ENCODE results near the gene TMEM59L. TPM values are rescaled to one million over a fixed set of nuclear protein-coding genes. Genes with fewer than 3 reads are reported as not detected.

TMEM59L gene
- total RNA-seq, 2 donors from 2014 or later: 0.66 to 2.1 TPM

DNA sequence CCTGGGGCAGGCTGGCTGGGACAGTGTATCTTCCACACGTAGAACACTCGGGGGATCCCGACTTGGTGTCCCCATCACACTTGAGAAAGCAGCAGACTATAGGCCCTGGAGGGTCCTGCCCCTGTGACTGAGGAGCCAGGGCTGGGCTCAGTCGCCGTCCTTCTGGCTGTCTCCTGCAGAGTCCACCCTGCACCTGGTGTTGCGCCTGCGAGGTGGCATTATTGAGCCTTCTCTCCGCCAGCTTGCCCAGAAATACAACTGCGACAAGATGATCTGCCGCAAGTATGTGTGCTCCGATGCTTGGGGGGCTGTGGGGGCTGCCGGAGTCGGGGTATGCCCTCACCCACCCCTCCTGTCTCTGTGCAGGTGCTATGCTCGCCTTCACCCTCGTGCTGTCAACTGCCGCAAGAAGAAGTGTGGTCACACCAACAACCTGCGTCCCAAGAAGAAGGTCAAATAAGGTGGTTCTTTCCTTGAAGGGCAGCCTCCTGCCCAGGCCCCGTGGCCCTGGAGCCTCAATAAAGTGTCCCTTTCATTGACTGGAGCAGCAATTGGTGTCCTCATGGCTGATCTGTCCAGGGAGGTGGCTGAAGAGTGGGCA lies 37.9 kb upstream of the TMEM59L start:
- WGBS, 2 donors: 92 to 93% methylated on average over 3 to 15 of the region's 18 CpGs
- Histone ChIP-seq H3K4me3 (no peak overlapping the region), H3K4me1 (peaks cover 20% of the 10 kb centered on the region), H3K36me3 (replicated peaks in 1 of 2; ENCODE audit: insufficient read depth in 1 of 2, low read depth in 2 of 2) (peaks cover 11 to 14% of the 10 kb centered on the region in 2 donors), H3K27ac (no peak overlapping the region), H3K27me3 (no peaks in the 10 kb centered on the region), H3K9me3 (no peaks in the 10 kb centered on the region)
- DNase-seq: no peak
- TF ChIP-seq POLR2A (IDR thresholded peaks at IDR 0.05) (no peak), CTCF (IDR thresholded peaks at IDR 0.05) (no peak)
- intact Hi-C loops (cut with DNase I): no loop called here
- no peak for ATAC-seq

DNA sequence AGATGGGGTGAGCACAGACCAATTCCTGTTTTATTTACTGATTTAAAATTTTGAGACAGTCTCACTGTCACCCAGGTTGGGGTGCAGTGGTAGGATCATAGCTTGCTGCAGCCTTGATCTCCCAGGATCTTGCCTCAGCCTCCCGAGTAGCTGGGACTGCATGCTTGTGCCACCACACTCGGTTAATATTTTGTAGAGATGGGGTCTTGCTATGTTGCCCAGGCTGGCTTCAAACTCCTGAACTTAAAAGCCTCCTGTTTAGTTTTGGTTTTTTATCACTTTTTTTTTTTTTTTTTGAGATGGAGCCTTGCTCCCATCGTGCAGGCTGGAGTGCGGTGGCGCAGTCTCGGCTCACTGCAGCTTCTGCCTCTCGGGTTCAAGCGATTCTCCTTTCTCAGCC lies 36.3 kb upstream of the TMEM59L start:
- Histone ChIP-seq H3K27me3 (no peaks in the 10 kb centered on the region), H3K4me3 (no peak overlapping the region), H3K4me1 (peaks cover 16% of the 10 kb centered on the region), H3K27ac (no peak overlapping the region), H3K36me3 (replicated peaks in 1 of 2; ENCODE audit: insufficient read depth in 1 of 2, low read depth in 2 of 2) (peaks cover 11 to 14% of the 10 kb centered on the region in 2 donors), H3K9me3 (no peaks in the 10 kb centered on the region)
- TF ChIP-seq POLR2A (IDR thresholded peaks at IDR 0.05): no peak
- no peak for TF ChIP-seq CTCF (IDR thresholded peaks at IDR 0.05)
- ATAC-seq (no peak), DNase-seq (no peak)
- WGBS, 2 donors: 90 to 99% methylated on average over 7 to 8 of the region's 8 CpGs
- intact Hi-C loops (cut with DNase I): no loop called here

DNA sequence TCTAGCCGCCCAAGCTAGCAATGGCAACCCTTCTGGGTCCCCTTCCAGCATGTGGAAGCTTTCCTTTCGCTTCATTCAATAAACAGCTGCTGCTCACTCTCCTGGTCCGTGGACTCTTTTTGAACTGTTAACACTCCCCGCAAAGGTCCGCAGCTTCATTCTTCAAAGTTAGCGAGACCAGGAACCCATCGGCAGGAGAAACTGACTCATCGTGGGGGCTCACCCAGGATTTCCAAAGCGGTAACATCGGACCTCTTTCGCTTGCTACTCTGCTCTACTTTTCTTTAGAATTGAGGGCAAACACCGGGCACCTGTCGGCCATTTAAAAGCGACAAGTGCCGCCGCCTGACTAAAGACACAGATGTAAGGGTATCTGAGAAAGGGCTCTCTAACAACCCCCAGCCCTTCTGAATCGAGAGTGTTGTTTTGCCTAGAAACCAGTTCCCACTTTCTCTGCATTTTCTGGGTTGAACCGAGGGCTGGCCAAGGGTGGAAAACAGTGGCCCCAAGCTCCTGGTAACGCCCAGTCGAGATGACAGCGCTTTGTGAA lies 35.2 kb upstream of the TMEM59L start:
- Histone ChIP-seq H3K36me3 (replicated peaks in 1 of 2; ENCODE audit: insufficient read depth in 1 of 2, low read depth in 2 of 2) (peaks cover 11 to 14% of the 10 kb centered on the region in 2 donors), H3K4me3 (no peak overlapping the region), H3K27me3 (no peaks in the 10 kb centered on the region), H3K4me1 (peaks cover 14% of the 10 kb centered on the region), H3K9me3 (no peaks in the 10 kb centered on the region), H3K27ac (no peak overlapping the region)
- whole genome bisulfite sequencing, 2 donors: 86 to 87% methylated on average over 18 to 21 of the region's 21 CpGs
- no peak for ATAC-seq
- no peak for TF ChIP-seq POLR2A (IDR thresholded peaks at IDR 0.05)
- TF ChIP-seq CTCF (IDR thresholded peaks at IDR 0.05): no peak
- no peak for DNase-seq
- intact Hi-C loops (cut with DNase I): no loop called here

- Histone ChIP-seq H3K27me3 (no peaks in the 10 kb centered on the region), H3K4me1 (no peaks in the 10 kb centered on the region), H3K4me3 (no peak overlapping the region), H3K36me3 (replicated peaks in 1 of 2; ENCODE audit: insufficient read depth in 1 of 2, low read depth in 2 of 2) (peaks cover 0 to 1% of the 10 kb centered on the region in 2 donors), H3K27ac (no peak overlapping the region), H3K9me3 (no peaks in the 10 kb centered on the region)
- ATAC-seq (no peak), DNase-seq (no peak)
- no peak for TF ChIP-seq POLR2A (IDR thresholded peaks at IDR 0.05)
- TF ChIP-seq CTCF (IDR thresholded peaks at IDR 0.05): no peak
- intact Hi-C loops (cut with DNase I): no loop called here
- whole genome bisulfite sequencing, 2 donors: 34 to 40% methylated on average over 3 to 7 of the region's 7 CpGs
Measured at GRCh38 chr19:18580311-18580710, 32.4 kb upstream of the TMEM59L start.

- no peak overlapping the region for H3K27ac ChIP-seq
- no peak for DNase-seq
- peaks cover 15% of the 10 kb centered on the region for H3K4me1 ChIP-seq
- H3K4me3 ChIP-seq: no peak overlapping the region
- H3K9me3 ChIP-seq: no peaks in the 10 kb centered on the region
- no peaks in the 10 kb centered on the region for H3K27me3 ChIP-seq
- WGBS, 2 donors: 47 to 55% methylated on average over 2 of the region's 2 CpGs
- no peak for ATAC-seq
- intact Hi-C loops (cut with DNase I): no loop called here
- TF ChIP-seq POLR2A (IDR thresholded peaks at IDR 0.05): no peak
- TF ChIP-seq CTCF (IDR thresholded peaks at IDR 0.05): no peak
- H3K36me3 ChIP-seq (replicated peaks in 1 of 2; ENCODE audit: insufficient read depth in 1 of 2, low read depth in 2 of 2): no peaks in the 10 kb centered on the region
Measured at GRCh38 chr19:18586306-18586705, 26.4 kb upstream of the TMEM59L start.

Data from body of pancreas (tissue), 4 donors.